Uterus (tissue), 4 donors: Measurements from ENCODE around the gene IFI35. TPM values are rescaled to one million over a fixed set of nuclear protein-coding genes. Genes with fewer than 3 reads are reported as not detected.

Source experiments
- DNase-seq, 2 donors: peaks; one replicate each; pipeline ENCODE4 v3.0.0-alpha.2; 2019 to 2020
- H3K27ac ChIP-seq, 2 donors: fragments of 200-600 bp; sonication (generic); 1 replicate in 1 of 2; 2 replicates in 1 of 2; pipeline ENCODE4 v1.5.1; 2016 to 2018
- H3K27me3 ChIP-seq, 2 donors: fragments of 200-600 bp; sonication (generic); one replicate each; pipeline ENCODE4 v1.5.1; 2018 to 2019; ENCODE audit warnings: control low read depth in 1 of 2
- H3K36me3 ChIP-seq, 2 donors: fragments of 200-600 bp; sonication (generic); one replicate each; pipeline ENCODE4 v1.5.1; 2019; ENCODE audit warnings: control low read depth in 1 of 2
- H3K4me1 ChIP-seq, 2 donors: fragments of 200-600 bp; sonication (generic); one replicate each; pipeline ENCODE4 v1.5.1; 2018 to 2019; ENCODE audit warnings: control low read depth in 1 of 2
- H3K4me3 ChIP-seq, 2 donors: fragments of 200-600 bp; sonication (generic); 1 replicate in 1 of 2; 2 replicates in 1 of 2; pipeline ENCODE4 v1.5.1; 2018 to 2019; ENCODE audit warnings: mild to moderate bottlenecking in 1 of 2
- H3K9me3 ChIP-seq, 2 donors: fragments of 200-600 bp; sonication (generic); one replicate each; pipeline ENCODE4 v1.5.1; 2019; ENCODE audit warnings: control low read depth in 1 of 2
- POLR2A ChIP-seq, 2 donors: fragments of 450-650 bp; IDR thresholded peaks; one replicate each; pipeline ENCODE4 v1.6.1; 2016; ENCODE audit warnings: antibody characterized with exemption in 2 of 2, mild to moderate bottlenecking in 1 of 2, moderate library complexity in 1 of 2
- intact Hi-C: fragments of 100-400 bp; cut with DNase I; formaldehyde crosslinking; loops from one replicate; pipeline ENCODE4 v1.15.1; 2023; ENCODE audit warnings: low total_unique reads
- total RNA-seq, 4 donors: library from RNA; depleted of rRNA in 3 of 4; stranded (reverse); fragments of >200 nt in 3 of 4; gene quantifications; one replicate each; pipeline versions ENCODE4 v1.1.0 to v1.2.4, GENCODE V29; 2014 to 2023
- TF ChIP-seq, protein P1 (sequence below), 4 experiments: fragments of 200-600 bp in 2 of 4; fragments of 450-650 bp in 2 of 4; sonication (generic) in 2 of 4; IDR thresholded peaks; one replicate each; pipeline ENCODE4 v1.5.1; 2016 to 2019; ENCODE audit warnings: antibody characterized with exemption in 4 of 4, mild to moderate bottlenecking in 2 of 4, moderate library complexity in 1 of 4
- donor health status: DM: yes; HTN: yes; CAD: no.

Gene IFI35
- total RNA-seq, 4 donors from 2014 or later = 5.9 to 31.4 (median 10.0) TPM

- Histone ChIP-seq H3K4me3 (no peak overlapping the region), H3K4me1 (no peaks in the 10 kb centered on the region), H3K9me3 (no peaks in the 10 kb centered on the region), H3K36me3 (no peaks in the 10 kb centered on the region), H3K27ac (no peak overlapping the region), H3K27me3 (no peaks in the 10 kb centered on the region)
- DNase-seq = no peak
- no peak for TF ChIP-seq POLR2A (IDR thresholded peaks at IDR 0.05)
- TF ChIP-seq, protein P1, sequence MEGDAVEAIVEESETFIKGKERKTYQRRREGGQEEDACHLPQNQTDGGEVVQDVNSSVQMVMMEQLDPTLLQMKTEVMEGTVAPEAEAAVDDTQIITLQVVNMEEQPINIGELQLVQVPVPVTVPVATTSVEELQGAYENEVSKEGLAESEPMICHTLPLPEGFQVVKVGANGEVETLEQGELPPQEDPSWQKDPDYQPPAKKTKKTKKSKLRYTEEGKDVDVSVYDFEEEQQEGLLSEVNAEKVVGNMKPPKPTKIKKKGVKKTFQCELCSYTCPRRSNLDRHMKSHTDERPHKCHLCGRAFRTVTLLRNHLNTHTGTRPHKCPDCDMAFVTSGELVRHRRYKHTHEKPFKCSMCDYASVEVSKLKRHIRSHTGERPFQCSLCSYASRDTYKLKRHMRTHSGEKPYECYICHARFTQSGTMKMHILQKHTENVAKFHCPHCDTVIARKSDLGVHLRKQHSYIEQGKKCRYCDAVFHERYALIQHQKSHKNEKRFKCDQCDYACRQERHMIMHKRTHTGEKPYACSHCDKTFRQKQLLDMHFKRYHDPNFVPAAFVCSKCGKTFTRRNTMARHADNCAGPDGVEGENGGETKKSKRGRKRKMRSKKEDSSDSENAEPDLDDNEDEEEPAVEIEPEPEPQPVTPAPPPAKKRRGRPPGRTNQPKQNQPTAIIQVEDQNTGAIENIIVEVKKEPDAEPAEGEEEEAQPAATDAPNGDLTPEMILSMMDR (IDR thresholded peaks at IDR 0.05) = no peak
- intact Hi-C loops = no loop called here
These were observed 6.7 kb downstream of the IFI35 start for GRCh38 chr17:43013296-43013695.

- TF ChIP-seq, protein P1 (IDR thresholded peaks at IDR 0.05) = no peak
- no peak for TF ChIP-seq POLR2A (IDR thresholded peaks at IDR 0.05)
- DNase-seq = no peak
- intact Hi-C loops = no loop called here
- no peaks in the 10 kb centered on the region for H3K4me1 ChIP-seq
- H3K36me3 ChIP-seq = no peaks in the 10 kb centered on the region
- H3K27ac ChIP-seq = peak overlapping the region; percentile 54 to 62
- H3K27me3 ChIP-seq = no peaks in the 10 kb centered on the region
- no peaks in the 10 kb centered on the region for H3K9me3 ChIP-seq
- no peak overlapping the region for H3K4me3 ChIP-seq
These were observed 7.5 kb downstream of the IFI35 start for GRCh38 chr17:43014020-43014648.

GRCh38 chr17:43014649-43015542 lies 8.3 kb downstream of the IFI35 start:
- peak overlapping the region; percentile 54 to 62 for H3K27ac ChIP-seq
- DNase-seq = no peak
- no peak for TF ChIP-seq POLR2A (IDR thresholded peaks at IDR 0.05)
- TF ChIP-seq, protein P1 (IDR thresholded peaks at IDR 0.05) = no peak
- no peaks in the 10 kb centered on the region for H3K36me3 ChIP-seq
- H3K9me3 ChIP-seq = no peaks in the 10 kb centered on the region
- no peaks in the 10 kb centered on the region for H3K27me3 ChIP-seq
- peaks cover 0 to 6% of the 10 kb centered on the region in 2 donors for H3K4me1 ChIP-seq
- no peak overlapping the region for H3K4me3 ChIP-seq
- intact Hi-C loops = no loop called here

GRCh38 chr17:43015579-43015978 lies 9.0 kb downstream of the IFI35 start:
- H3K36me3 ChIP-seq = no peaks in the 10 kb centered on the region

More at GRCh38 chr17:43015579-43015978, 9.0 kb downstream of the IFI35 start:
- intact Hi-C loops = no loop called here
- H3K4me3 ChIP-seq = no peak overlapping the region
- H3K27me3 ChIP-seq = no peaks in the 10 kb centered on the region
- no peak for TF ChIP-seq POLR2A (IDR thresholded peaks at IDR 0.05)
- TF ChIP-seq, protein P1 (IDR thresholded peaks at IDR 0.05) = no peak
- peaks cover 0 to 11% of the 10 kb centered on the region in 2 donors for H3K4me1 ChIP-seq
- peak overlapping the region; percentile 54 to 62 for H3K27ac ChIP-seq
- peak; percentile 56 to 79 for DNase-seq
- H3K9me3 ChIP-seq = no peaks in the 10 kb centered on the region
